Brain pericyte (primary cell): Measurements from ENCODE around the gene USP30.
"Not testable (repeated sequence)": the region's sequence is repeated elsewhere in the genome, so short reads cannot be mapped to it uniquely, and the experiment has no call there.

Source experiments
- DNase-seq: peaks from one replicate; pipeline ENCODE4 v3.0.0-alpha.2; 2012; ENCODE audit warnings: low read depth, low spot score

USP30 gene

GRCh38 chr12:109052414-109053323 lies at the start of gene USP30:
Gene USP30 (plus strand): TSS chr12:109052576. CDS start chr12:109052679, 103 bp downstream.
- DNase-seq = peak; percentile 47

GRCh38 chr12:109004017-109004416 lies 48.4 kb upstream of the USP30 start:
- no peak for DNase-seq

- DNase-seq = no peak
Measured at GRCh38 chr12:109009766-109010165, 42.6 kb upstream of the USP30 start.

- no peak for DNase-seq
Measured at GRCh38 chr12:109010259-109010658, 42.1 kb upstream of the USP30 start.

GRCh38 chr12:109014984-109015765 lies 37.2 kb upstream of the USP30 start:
- no peak for DNase-seq

GRCh38 chr12:109016016-109016415 lies 36.4 kb upstream of the USP30 start:
- no peak for DNase-seq

GRCh38 chr12:109016978-109017377 lies 35.4 kb upstream of the USP30 start:
- no peak for DNase-seq

GRCh38 chr12:109018296-109018695 lies 34.1 kb upstream of the USP30 start:
- DNase-seq = no peak

GRCh38 chr12:109020146-109020795 lies 32.1 kb upstream of the USP30 start:
- DNase-seq = no peak

- DNase-seq = peak; percentile 56
Measured at GRCh38 chr12:109020796-109021380, 31.5 kb upstream of the USP30 start, which contains the start of gene SVOP. Gene SVOP (minus strand): TSS chr12:109021068. CDS start chr12:109020868, 200 bp downstream.

GRCh38 chr12:109027767-109028166 lies 24.6 kb upstream of the USP30 start:
- no peak for DNase-seq

GRCh38 chr12:109028624-109029023 lies 23.8 kb upstream of the USP30 start:
- not testable (repeated sequence) for DNase-seq

GRCh38 chr12:109029411-109029810 lies 23.0 kb upstream of the USP30 start:
- DNase-seq = no peak

GRCh38 chr12:109033239-109034196 lies 18.9 kb upstream of the USP30 start:
- DNase-seq = no peak

GRCh38 chr12:109036975-109037374 lies 15.4 kb upstream of the USP30 start:
- no peak for DNase-seq

- no peak for DNase-seq
Measured at GRCh38 chr12:109044241-109044640, 8.1 kb upstream of the USP30 start.

GRCh38 chr12:109047081-109047805 lies 5.1 kb upstream of the USP30 start:
- no peak for DNase-seq

- not testable (repeated sequence) for DNase-seq
Measured at GRCh38 chr12:109048706-109049105, 3.7 kb upstream of the USP30 start.

- not testable (repeated sequence) for DNase-seq
Measured at GRCh38 chr12:109049794-109050193, 2.6 kb upstream of the USP30 start.

GRCh38 chr12:109052097-109052413 lies 321 bp upstream of the USP30 start:
- DNase-seq = peak; percentile 2
